K562 (cell line): ENCODE data around the gene PAM. TPM values are rescaled to one million over a fixed set of nuclear protein-coding genes. Genes with fewer than 3 reads are reported as not detected.

ENCODE experiments used
- BCOR ChIP-seq: fragments of 450-650 bp; IDR thresholded peaks from 2 replicates; pipeline ENCODE4 v1.6.1; 2016
- PHB ChIP-seq: fragments of 250-450 bp; sonication (Bioruptor Pico); IDR thresholded peaks from 2 replicates; pipeline ENCODE4 v1.5.0; 2021
- POLR2H ChIP-seq: IDR thresholded peaks from 2 replicates; pipeline ENCODE4 v1.6.1; 2016; ENCODE audit warnings: missing genetic modification characterization, low read depth, mild to moderate bottlenecking, control low read depth, missing compliant biosample characterization, moderate library complexity
- TSC22D4 ChIP-seq: fragments of 450-650 bp; IDR thresholded peaks from 2 replicates; pipeline ENCODE4 v1.6.1; 2016; ENCODE audit warnings: missing genetic modification characterization, missing biosample characterization, control low read depth
- ZNF24 ChIP-seq: fragments of 450-650 bp; IDR thresholded peaks from 2 replicates; pipeline ENCODE4 v1.6.1; 2016
- ZNF668 ChIP-seq: fragments of 250-450 bp; sonication (Bioruptor Pico); IDR thresholded peaks from 2 replicates; pipeline ENCODE4 v1.8.0; 2022; ENCODE audit warnings: mild to moderate bottlenecking, inconsistent platforms
- polyA plus RNA-seq, 8 experiments: library from polyadenylated mRNA; depleted of rRNA in 4 of 8; stranded (reverse) in 5 of 8; unstranded in 3 of 8; fragments of >200 nt; fragmentation: Nextera tagmentation in 2 of 8; fragmentation: Illumina TruSeq in 1 of 8; extraction: Ambion mirVana in 2 of 8; extraction: Trizol in 1 of 8; gene quantifications; 2 replicates each; pipeline versions ENCODE4 v1.2.1 to v1.2.3, GENCODE V29; 2011 to 2014; ENCODE audit warnings: inconsistent platforms in 1 of 8, missing spikeins in 1 of 8
- total RNA-seq, 7 experiments: library from RNA; depleted of rRNA in 6 of 7; stranded (reverse); fragments of >200 nt in 6 of 7; fragmentation: Illumina TruSeq in 2 of 7; extraction: Trizol in 2 of 7; gene quantifications; 2 replicates each; pipeline versions ENCODE4 v1.2.1 to v1.2.3, GENCODE V29; 2011 to 2021; ENCODE audit warnings: low replicate concordance in 1 of 7
- TF ChIP-seq, protein P1 (sequence below): sonication (generic); formaldehyde crosslinking; IDR thresholded peaks from 2 replicates; pipeline ENCODE4 v1.8.1; 2023; ENCODE audit warnings: missing genetic modification reagents, mild to moderate bottlenecking, borderline replicate concordance
- TF ChIP-seq, protein P2 (sequence below): IDR thresholded peaks from 3 replicates; pipeline ENCODE4 v1.6.1; 2011; ENCODE audit warnings: borderline replicate concordance, mild to moderate bottlenecking; ENCODE audit not compliant: insufficient read length, insufficient read depth

The PAM gene
- total and polyA plus RNA-seq, 9 of the 15 experiments (the other 6 are each of a cell fraction or from before 2014, with no cell fraction given) = 0.39 to 3.1 (median 0.77) TPM

DNA sequence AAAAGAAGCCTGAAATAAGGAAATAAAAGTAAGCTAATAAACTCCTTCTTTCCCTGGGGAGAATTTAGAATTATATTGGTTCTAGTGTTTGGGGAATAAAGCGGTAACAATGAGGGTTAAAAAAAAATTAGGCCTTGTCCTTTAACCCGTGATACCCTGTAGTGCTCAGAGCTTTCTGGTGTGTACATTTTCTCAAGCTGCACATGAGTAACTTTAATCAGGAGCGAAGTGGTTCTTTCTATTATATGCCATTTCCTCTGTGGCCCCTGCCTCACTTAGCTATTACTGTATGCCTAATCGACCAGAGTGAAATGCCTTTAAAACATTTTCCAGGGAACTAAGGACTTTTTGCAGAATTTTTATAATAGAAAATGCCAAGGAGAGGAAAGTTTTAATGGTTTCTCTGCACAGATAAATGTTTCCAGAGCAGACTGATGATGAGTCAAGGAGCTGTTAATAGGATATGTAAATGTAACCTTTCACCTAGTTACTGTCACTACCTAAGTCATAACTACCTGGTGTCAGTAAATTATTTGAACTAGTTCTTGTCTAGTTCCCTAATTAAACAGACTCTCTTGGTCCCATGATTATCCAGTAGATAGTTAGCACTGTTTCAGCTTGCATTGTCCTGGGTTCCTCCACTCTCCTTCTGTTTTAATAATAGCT lies 7.6 kb downstream of the PAM start (continued):
- TF ChIP-seq, protein P1, sequence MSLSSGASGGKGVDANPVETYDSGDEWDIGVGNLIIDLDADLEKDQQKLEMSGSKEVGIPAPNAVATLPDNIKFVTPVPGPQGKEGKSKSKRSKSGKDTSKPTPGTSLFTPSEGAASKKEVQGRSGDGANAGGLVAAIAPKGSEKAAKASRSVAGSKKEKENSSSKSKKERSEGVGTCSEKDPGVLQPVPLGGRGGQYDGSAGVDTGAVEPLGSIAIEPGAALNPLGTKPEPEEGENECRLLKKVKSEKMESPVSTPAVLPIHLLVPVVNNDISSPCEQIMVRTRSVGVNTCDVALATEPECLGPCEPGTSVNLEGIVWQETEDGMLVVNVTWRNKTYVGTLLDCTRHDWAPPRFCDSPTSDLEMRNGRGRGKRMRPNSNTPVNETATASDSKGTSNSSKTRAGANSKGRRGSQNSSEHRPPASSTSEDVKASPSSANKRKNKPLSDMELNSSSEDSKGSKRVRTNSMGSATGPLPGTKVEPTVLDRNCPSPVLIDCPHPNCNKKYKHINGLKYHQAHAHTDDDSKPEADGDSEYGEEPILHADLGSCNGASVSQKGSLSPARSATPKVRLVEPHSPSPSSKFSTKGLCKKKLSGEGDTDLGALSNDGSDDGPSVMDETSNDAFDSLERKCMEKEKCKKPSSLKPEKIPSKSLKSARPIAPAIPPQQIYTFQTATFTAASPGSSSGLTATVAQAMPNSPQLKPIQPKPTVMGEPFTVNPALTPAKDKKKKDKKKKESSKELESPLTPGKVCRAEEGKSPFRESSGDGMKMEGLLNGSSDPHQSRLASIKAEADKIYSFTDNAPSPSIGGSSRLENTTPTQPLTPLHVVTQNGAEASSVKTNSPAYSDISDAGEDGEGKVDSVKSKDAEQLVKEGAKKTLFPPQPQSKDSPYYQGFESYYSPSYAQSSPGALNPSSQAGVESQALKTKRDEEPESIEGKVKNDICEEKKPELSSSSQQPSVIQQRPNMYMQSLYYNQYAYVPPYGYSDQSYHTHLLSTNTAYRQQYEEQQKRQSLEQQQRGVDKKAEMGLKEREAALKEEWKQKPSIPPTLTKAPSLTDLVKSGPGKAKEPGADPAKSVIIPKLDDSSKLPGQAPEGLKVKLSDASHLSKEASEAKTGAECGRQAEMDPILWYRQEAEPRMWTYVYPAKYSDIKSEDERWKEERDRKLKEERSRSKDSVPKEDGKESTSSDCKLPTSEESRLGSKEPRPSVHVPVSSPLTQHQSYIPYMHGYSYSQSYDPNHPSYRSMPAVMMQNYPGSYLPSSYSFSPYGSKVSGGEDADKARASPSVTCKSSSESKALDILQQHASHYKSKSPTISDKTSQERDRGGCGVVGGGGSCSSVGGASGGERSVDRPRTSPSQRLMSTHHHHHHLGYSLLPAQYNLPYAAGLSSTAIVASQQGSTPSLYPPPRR = no peak
- TF ChIP-seq ZNF668 (no peak), TSC22D4 (no peak), PHB (CRISPR knock-in tag) (no peak), POLR2H (no peak), ZNF24 (no peak), BCOR (no peak)
- TF ChIP-seq, protein P2, sequence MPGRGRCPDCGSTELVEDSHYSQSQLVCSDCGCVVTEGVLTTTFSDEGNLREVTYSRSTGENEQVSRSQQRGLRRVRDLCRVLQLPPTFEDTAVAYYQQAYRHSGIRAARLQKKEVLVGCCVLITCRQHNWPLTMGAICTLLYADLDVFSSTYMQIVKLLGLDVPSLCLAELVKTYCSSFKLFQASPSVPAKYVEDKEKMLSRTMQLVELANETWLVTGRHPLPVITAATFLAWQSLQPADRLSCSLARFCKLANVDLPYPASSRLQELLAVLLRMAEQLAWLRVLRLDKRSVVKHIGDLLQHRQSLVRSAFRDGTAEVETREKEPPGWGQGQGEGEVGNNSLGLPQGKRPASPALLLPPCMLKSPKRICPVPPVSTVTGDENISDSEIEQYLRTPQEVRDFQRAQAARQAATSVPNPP = no peak
